ENCODE measurements around the gene CCL11. TPM values are rescaled to one million over a fixed set of nuclear protein-coding genes. Genes with fewer than 3 reads are reported as not detected.

The CCL11 gene
- total RNA-seq, 1 donor, result not detected

DNA sequence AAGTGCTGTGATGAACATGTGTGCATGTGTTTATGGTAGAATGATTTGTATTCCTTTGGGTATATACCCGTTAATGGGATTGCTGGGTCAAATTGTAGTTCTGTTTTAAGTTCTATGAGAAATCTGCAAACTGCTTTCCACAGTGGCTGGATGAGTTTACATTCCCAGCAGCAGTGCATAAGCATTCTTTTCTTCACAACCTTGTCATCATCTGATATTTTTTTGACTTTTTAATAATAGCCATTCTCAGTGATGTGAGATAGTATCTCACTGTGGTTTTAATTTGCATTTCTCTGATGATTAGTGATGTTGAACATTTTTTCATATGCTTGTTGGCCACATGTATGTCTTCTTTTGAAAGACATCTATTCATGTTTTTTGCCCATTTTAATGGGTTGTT lies 52.2 kb downstream of the CCL11 start:
- no peak overlapping the region for H3K4me3 ChIP-seq (ENCODE audit: low read depth, low read length)
- TF ChIP-seq, protein P1, sequence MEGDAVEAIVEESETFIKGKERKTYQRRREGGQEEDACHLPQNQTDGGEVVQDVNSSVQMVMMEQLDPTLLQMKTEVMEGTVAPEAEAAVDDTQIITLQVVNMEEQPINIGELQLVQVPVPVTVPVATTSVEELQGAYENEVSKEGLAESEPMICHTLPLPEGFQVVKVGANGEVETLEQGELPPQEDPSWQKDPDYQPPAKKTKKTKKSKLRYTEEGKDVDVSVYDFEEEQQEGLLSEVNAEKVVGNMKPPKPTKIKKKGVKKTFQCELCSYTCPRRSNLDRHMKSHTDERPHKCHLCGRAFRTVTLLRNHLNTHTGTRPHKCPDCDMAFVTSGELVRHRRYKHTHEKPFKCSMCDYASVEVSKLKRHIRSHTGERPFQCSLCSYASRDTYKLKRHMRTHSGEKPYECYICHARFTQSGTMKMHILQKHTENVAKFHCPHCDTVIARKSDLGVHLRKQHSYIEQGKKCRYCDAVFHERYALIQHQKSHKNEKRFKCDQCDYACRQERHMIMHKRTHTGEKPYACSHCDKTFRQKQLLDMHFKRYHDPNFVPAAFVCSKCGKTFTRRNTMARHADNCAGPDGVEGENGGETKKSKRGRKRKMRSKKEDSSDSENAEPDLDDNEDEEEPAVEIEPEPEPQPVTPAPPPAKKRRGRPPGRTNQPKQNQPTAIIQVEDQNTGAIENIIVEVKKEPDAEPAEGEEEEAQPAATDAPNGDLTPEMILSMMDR (IDR thresholded peaks at IDR 0.05; ENCODE audit: insufficient read depth, low read length), result no peak
- DNase-seq (ENCODE audit: low read depth), result no peak

Other genes with a start within 250 kb of the CCL11 start
- gene CCL2, start 30.5 kb upstream of the CCL11 start, total RNA-seq (ENCODE audit: low replicate concordance), result 11.1 and 109 TPM in 2 replicates
- not detected in 2 replicates for gene CCL7, start 15.5 kb upstream of the CCL11 start, total RNA-seq (ENCODE audit: low replicate concordance)
- gene CCL8, start 33.7 kb downstream of the CCL11 start, total RNA-seq (ENCODE audit: low replicate concordance), result not detected in 2 replicates
- not detected in 2 replicates for gene CCL13, start 70.7 kb downstream of the CCL11 start, total RNA-seq (ENCODE audit: low replicate concordance)
- not detected in 2 replicates for gene CCL1, start 77.5 kb downstream of the CCL11 start, total RNA-seq (ENCODE audit: low replicate concordance)